Brain microvascular endothelial cell (primary cell): Measurements from ENCODE around the gene ELMO3.

Experiments used
- DNase-seq: peaks from one replicate; pipeline ENCODE4 v3.0.0-alpha.2; 2020
- H3K27ac ChIP-seq: fragments of 250-450 bp; sonication (Bioruptor Pico); 2 replicates; pipeline ENCODE4 v1.5.1; 2020; ENCODE audit warnings: mild to moderate bottlenecking, moderate library complexity
- H3K27me3 ChIP-seq: fragments of 250-450 bp; sonication (Bioruptor Pico); replicated peaks from 2 replicates; pipeline ENCODE4 v1.5.1; 2020; ENCODE audit warnings: mild to moderate bottlenecking
- H3K36me3 ChIP-seq: fragments of 250-450 bp; sonication (Bioruptor Pico); replicated peaks from 2 replicates; pipeline ENCODE4 v1.5.1; 2020; ENCODE audit warnings: mild to moderate bottlenecking
- H3K4me3 ChIP-seq: 2 replicates; pipeline ENCODE4 v1.5.1; 2011; ENCODE audit warnings: low read depth, mild to moderate bottlenecking, control low read depth, low read length, moderate library complexity
- CTCF ChIP-seq: IDR thresholded peaks from 2 replicates; pipeline ENCODE4 v1.5.1; 2011; ENCODE audit warnings: low read depth, mild to moderate bottlenecking, moderate library complexity, low read length, control low read depth, inconsistent platforms; ENCODE audit errors: missing control alignments
- in situ Hi-C: cut with HindIII; loops from 2 replicates; pipeline ENCODE4 v1.10.0; 2017; ENCODE audit warnings: low sequenced_read_pairs, low pct_ligation_motif_present

ELMO3 gene

GRCh38 chr16:67228905-67229304, 30.0 kb downstream of the ELMO3 start:
- no peak for TF ChIP-seq CTCF
- Histone ChIP-seq H3K27ac (no peak overlapping the region), H3K27me3 (no peaks in the 10 kb centered on the region), H3K36me3 (peaks cover 52% of the 10 kb centered on the region), H3K4me3 (no peak overlapping the region)
- no peak for DNase-seq
- in situ Hi-C loops, result no loop called here

- Histone ChIP-seq H3K27ac (no peak overlapping the region), H3K4me3 (no peak overlapping the region), H3K27me3 (no peaks in the 10 kb centered on the region), H3K36me3 (peaks cover 63% of the 10 kb centered on the region)
- TF ChIP-seq CTCF, result no peak
- in situ Hi-C loops, result no loop called here
- DNase-seq, result no peak
Observed at GRCh38 chr16:67229906-67230808, 31.2 kb downstream of the ELMO3 start.

- Histone ChIP-seq H3K4me3 (no peak overlapping the region), H3K27me3 (no peaks in the 10 kb centered on the region), H3K36me3 (peaks cover 71% of the 10 kb centered on the region), H3K27ac (no peak overlapping the region)
- TF ChIP-seq CTCF, result no peak
- DNase-seq, result no peak
- in situ Hi-C loops, result no loop called here
Observed at GRCh38 chr16:67230809-67231660, 32.1 kb downstream of the ELMO3 start.

- in situ Hi-C loops, result no loop called here
- H3K4me3 ChIP-seq, result no peak overlapping the region
- TF ChIP-seq CTCF, result no peak
- H3K36me3 ChIP-seq, result peaks cover 88% of the 10 kb centered on the region
- no peak for DNase-seq
- H3K27me3 ChIP-seq, result no peaks in the 10 kb centered on the region
- no peak overlapping the region for H3K27ac ChIP-seq
Observed at GRCh38 chr16:67233596-67233995, 34.7 kb downstream of the ELMO3 start.

GRCh38 chr16:67234180-67234597, 35.3 kb downstream of the ELMO3 start:
- DNase-seq, result no peak
- in situ Hi-C loops, result no loop called here
- no peaks in the 10 kb centered on the region for H3K27me3 ChIP-seq
- no peak overlapping the region for H3K4me3 ChIP-seq
- peaks cover 88% of the 10 kb centered on the region for H3K36me3 ChIP-seq
- H3K27ac ChIP-seq, result no peak overlapping the region
- TF ChIP-seq CTCF, result no peak
